Bronchial smooth muscle cell (primary cell): Measurements from ENCODE around the gene CDKL2. TPM values are rescaled to one million over a fixed set of nuclear protein-coding genes. Genes with fewer than 3 reads are reported as not detected.

Experiments
- total RNA-seq: library from RNA; depleted of rRNA; stranded (reverse); fragments of >200 nt; gene quantifications from 2 replicates; pipeline ENCODE4 v1.2.1, GENCODE V29; 2014

The CDKL2 gene
- 1.2 and 1.3 TPM in 2 replicates for total RNA-seq

GRCh38 chr4:75630174-75630936 lies at the start of gene CDKL2:
Gene CDKL2 (minus strand): TSS chr4:75630528. CDS start chr4:75625988, 4,540 bp downstream.

GRCh38 chr4:75673027-75673958 lies 43.0 kb upstream of the CDKL2 start, which contains the start of gene G3BP2:
Gene G3BP2 (minus strand): TSS chr4:75673411. CDS start chr4:75662025, 11,386 bp downstream.

GRCh38 chr4:75555294-75556164 lies 74.8 kb downstream of the CDKL2 start, which contains the start of gene ODAPH:
Gene ODAPH (plus strand): TSS chr4:75556066. CDS start chr4:75556083, 17 bp downstream.

Other genes starting within 250 kb of the CDKL2 start
- gene RCHY1, start 116.1 kb downstream of the CDKL2 start, total RNA-seq, result 22.1 and 36.7 TPM in 2 replicates
- gene THAP6, start 116.1 kb downstream of the CDKL2 start, total RNA-seq, result 11.2 and 11.3 TPM in 2 replicates
- not detected in 2 replicates for gene ODAPH, start 74.5 kb downstream of the CDKL2 start, total RNA-seq
- gene G3BP2, start 42.9 kb upstream of the CDKL2 start, total RNA-seq, result 81.5 and 122 TPM in 2 replicates
- gene USO1, start 94.0 kb upstream of the CDKL2 start, total RNA-seq, result 58.1 and 100 TPM in 2 replicates